HG02970 (cell line): ENCODE measurements around the gene CLEC16A.
A peak's percentile ranks its signal among the peaks of the same experiment; 100 is the strongest.

ENCODE experiments used
- ATAC-seq: cut with Tn5 transposase; IDR thresholded peaks from one replicate; pipeline ENCODE4 v1.9.1; 2021; ENCODE audit warnings: mild to moderate bottlenecking, moderate library complexity, moderate number of reproducible peaks; ENCODE audit not compliant: unreplicated experiment, low FRiP score

The CLEC16A gene

GRCh38 chr16:10938796-10939648, 5.3 kb upstream of the CLEC16A start:
- no peak for ATAC-seq

GRCh38 chr16:10939649-10940234, 4.6 kb upstream of the CLEC16A start:
- ATAC-seq = no peak

GRCh38 chr16:10940501-10941079, 3.8 kb upstream of the CLEC16A start:
- no peak for ATAC-seq

DNA sequence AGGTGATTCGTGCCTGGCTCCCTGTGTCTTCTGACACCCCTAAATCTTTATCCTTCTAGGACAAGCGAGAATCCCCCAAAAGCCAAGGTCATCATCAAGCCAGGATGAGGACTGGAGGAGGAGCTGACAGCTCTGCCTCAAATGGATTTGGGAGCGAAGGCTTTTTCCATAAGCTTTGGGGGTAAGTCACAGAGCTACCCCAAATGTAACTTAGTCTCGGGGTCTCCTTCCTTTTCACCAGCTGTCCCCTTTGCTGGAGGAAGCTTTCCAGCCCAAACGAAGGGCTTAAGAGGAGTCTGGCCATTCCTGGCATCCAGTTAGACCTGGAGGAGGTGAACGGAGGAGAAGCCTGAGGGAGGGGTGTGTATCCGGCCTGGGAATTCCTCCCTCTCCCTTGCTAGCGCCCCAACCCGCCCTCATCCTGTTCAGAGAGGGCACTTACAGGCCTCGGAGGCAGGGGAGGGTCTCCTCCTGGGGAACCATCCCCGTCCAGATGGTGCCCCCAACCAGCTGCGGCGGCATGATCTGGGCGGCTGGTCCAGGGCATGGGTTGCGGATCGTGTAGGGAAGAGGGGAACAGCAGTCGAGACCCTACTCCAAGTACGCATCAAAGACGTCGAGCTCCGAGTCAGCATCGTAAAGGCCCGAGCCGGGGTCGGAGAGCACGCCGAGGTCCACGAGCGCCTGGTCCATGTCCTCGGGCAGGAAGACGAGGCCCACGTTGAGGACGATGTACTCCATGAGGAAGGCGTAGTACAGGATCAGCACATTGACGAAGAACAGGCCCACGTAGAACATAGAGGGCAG, 3.0 kb upstream of the CLEC16A start:
- ATAC-seq = no peak

GRCh38 chr16:10941935-10942351, 2.4 kb upstream of the CLEC16A start:
- ATAC-seq = peak; percentile 0

DNA sequence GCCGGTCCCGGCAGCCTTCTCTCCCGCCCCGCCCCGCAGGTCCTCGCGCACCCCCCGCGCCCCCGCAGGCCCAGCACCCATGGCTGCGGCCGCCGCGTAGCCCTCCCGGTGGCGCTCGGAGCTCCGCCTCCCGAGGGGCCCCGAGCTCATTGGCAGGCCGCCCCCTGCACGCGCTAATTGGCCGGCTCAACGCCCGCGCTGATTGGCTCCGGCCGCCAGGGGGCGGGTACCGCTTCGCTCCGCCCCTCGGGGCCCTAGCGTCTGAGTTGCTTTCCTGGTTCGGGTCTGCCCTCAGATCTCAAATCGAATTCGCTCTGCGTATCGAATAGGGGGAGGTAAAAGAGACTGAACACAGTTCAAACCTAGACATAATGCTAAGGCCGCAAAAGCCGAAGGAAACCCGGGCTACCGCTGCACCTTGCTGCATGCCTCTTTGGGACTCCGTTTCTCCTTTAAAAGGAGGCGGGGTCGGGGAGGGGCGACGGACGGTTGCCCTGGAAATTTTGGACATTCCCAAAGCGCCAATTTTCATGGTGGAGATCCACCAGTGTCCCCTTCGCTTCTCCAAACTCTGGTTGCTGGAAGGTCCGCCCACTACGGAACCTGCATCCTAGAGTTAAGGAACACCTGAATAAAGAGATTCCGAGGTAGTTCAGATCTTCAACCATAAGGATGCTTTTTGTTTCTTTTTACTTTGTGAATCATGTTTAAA, 1.9 kb upstream of the CLEC16A start, which contains the start of gene DEXI:
Gene DEXI (minus strand): TSS at position 117 of the 712 bp plus-strand sequence. CDS start 463 bp downstream, outside the sequence.
- peak; percentile 67 for ATAC-seq

GRCh38 chr16:10943064-10943353, 1.4 kb upstream of the CLEC16A start:
- ATAC-seq = no peak

DNA sequence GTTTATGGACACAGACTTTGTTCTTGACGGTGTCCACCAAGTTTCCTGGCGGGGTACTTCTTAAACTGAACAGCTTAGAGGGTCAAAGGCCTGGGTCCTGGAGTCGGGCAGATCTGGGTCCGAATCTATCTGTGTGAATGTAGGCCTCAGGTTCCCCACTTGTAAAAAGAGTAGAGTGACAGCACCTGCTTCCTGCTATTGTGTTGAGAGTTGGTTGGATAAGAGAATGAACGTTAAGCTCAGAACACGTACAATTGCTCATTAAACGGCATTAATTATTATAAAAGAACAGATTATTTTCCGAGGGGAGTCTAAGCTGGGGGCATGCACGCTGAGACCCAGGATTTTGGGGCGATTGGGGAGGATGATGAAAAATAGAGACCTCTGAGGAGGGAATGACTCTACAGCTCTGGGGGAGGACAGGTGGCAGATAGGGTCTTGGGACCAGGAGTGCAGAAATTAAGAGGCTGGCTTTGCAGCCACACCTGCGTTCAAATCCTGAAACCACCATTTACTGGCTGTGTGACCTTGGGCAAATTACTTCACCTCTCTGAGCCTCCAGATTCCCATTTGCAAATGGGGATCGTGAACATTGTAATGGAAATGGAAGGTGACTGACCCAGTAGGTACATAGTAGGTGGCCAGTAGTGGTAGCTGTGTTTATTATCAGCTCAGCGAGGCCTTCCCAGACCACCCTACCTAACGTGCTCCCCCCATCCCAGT, 862 bp downstream of the CLEC16A start:
- ATAC-seq = no peak

DNA sequence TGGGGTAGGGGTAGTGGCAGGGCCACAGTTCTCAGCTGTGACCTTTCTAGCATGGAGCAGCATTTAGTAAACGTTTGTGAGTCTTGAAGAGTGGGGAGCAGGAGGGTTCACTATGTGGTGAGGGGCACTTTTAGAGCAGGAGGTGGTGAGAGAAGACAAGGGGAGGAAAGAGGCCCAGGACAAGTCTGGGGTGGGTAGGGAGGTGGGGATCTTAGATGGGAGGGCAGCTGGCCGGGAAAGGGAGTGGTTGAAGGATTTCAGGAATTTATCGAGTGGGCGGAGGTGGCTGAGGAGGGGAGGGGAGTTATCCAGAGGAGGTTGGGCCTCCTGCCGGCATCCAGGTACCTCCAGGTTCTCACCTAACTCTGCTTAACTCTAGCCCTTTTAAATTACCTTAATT, 1.9 kb downstream of the CLEC16A start:
- no peak for ATAC-seq

DNA sequence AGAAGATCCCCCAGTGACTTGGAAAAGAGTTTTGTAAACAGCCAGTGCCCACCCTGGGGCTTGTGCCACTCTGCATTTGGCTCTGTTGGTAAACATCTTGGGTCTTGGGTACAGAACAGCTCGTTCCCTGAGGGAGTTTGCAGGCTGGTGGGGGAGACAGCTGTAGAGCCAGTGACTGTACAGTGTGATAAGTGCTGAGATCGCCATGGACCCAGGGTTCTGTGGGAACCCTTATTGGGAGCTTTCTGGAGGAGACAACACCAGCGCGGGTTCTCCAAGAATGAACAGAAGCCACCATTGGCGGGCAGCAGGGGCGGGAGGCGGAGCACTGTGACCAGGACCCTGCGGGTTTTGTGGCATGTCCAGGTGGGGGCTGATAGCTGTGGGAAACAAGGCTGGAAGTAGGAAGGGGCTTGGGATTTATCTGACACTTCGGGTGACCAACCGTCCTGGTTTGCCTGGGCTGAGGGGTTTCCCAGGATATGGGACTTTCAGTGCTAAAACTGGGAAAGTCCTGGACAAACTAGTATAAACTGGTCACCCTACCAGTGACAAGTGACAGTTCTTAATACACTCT, 2.9 kb downstream of the CLEC16A start:
- ATAC-seq = no peak

GRCh38 chr16:10949424-10949970, 5.1 kb downstream of the CLEC16A start:
- ATAC-seq = peak; percentile 62

- ATAC-seq = no peak
Observed at GRCh38 chr16:10950393-10950792, 6.0 kb downstream of the CLEC16A start.

DNA sequence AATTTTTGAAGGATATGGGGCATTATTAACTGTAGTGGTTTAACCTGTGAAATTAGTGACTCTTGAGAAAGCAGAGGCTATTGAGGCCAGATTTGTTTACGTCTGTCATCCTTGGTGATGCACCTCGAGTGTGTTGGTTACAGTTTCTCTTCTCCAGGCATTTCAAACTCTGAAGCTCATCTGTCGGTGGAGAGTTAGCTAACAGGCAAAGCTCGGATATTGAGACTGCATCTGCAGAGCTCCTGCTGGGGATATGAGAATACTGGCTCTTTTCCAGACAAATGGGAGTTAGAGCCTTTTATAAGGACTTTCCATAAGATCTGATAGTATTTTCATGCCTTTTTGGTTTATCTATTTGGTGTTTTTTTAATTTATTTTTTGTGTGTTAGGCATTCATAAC, 6.7 kb downstream of the CLEC16A start:
- no peak for ATAC-seq

DNA sequence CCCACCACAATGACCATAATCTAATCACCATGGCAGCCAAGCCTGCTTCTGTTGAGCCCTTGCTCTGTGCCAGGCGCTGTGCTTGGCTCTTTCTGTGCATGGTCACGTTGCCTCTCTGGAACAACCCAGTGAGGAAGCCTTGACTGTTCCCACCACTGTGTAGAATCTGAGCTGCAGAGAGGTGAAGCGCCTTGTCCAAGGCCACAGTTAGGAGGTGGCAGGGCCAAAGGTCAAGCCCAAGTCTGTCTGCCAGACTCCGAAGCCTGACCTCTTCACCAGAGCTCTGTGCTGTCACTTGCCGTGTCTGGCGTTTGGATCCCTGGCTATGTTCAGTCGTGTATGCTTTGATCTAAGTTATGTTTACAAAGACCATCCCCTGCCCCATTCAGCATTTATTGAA, 10.5 kb downstream of the CLEC16A start:
- no peak for ATAC-seq

DNA sequence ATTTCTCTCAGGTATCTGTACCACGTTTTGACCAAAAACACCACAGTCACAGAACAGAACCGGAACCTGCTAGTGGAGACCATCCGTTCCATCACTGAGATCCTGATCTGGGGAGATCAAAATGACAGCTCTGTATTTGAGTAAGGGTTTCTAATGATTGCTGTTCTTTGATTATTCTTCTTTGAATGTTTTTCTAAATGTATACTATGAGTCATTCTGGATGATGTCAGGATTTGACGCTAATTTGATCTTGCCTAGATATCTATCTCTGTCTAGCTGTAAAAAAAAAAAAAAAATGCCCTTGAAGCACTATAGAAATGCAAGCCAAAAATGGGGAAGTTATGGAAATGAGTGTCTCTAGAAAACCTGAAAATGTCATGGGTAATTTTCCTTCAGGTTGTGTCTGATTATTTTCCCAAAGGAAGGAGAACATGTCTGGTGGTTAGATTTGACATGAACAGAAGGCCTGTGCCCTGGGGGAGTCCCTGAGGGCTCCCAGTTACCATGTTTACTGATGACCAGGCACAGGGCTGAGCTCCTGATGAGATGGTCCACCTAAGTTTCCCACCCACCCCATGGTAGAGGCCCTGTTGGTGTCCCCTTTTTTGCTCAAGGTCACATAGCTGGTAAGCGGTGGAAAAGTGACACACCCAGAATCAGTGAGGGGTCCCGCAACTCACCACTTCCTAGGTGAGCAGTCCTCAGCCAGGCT, 13.6 kb downstream of the CLEC16A start:
- no peak for ATAC-seq

- ATAC-seq = no peak
Observed at GRCh38 chr16:10959161-10959560, 14.8 kb downstream of the CLEC16A start.

DNA sequence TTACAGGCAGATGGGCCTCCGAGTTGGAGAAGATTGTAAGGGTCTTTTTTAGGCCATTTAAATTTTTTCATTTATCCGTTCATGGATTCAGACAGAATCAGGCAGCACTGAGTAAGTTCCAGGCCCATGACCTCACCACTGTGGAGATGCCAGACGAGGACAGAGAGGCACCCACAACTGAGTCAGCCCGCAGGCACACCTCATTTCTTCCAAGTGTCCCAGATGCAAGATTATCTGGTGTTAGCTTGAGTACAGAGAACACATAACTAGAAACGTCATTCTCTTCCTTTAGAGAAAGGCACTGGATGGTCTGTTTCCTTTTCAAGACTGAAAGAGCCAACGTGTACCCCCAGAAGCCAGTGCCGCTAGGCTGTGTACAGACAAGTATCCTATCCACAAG, 16.9 kb downstream of the CLEC16A start:
- ATAC-seq = no peak
